CD4-positive, alpha-beta T cell treated with Interleukin-21 for 1 hour (primary cell): ENCODE results near the gene ORMDL2.
"Not testable (repeated sequence)": the region's sequence is repeated elsewhere in the genome, so short reads cannot be mapped to it uniquely, and the experiment has no call there.

Source experiments
- DNase-seq: peaks from one replicate; pipeline ENCODE4 v3.0.0-alpha.2; 2020

Gene ORMDL2

DNA sequence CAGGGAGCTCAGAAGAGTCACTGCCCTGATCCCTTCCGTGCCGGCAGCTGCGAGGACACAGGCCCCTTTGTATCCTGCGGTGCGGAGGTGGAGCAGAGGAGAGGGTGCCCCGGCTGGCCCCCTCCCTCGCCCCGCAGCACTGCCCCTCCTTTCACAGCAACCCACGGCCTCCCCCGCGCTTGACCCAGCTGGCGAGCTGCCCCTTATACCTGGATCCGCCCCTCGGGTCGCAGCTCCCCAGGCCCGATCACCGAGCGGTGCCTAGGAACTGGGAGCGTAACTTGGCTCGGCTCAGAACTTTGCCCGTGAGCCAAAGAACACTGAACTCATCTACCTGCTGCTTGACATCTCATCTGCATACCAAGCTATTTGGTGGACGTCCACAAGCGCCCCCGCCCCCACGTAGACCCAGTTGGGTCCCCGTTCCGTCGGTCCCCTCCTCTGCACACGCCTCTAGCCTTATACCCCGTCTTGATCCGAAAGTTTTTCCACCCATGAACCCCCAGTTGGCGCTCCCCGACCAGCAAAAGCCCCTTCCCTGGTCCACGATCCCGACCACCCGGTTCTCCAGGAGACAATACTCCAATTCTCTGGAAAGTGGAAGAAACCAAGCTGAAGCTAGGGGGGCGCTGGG lies 12.2 kb downstream of the ORMDL2 start:
- DNase-seq, result peak; percentile 29

DNA sequence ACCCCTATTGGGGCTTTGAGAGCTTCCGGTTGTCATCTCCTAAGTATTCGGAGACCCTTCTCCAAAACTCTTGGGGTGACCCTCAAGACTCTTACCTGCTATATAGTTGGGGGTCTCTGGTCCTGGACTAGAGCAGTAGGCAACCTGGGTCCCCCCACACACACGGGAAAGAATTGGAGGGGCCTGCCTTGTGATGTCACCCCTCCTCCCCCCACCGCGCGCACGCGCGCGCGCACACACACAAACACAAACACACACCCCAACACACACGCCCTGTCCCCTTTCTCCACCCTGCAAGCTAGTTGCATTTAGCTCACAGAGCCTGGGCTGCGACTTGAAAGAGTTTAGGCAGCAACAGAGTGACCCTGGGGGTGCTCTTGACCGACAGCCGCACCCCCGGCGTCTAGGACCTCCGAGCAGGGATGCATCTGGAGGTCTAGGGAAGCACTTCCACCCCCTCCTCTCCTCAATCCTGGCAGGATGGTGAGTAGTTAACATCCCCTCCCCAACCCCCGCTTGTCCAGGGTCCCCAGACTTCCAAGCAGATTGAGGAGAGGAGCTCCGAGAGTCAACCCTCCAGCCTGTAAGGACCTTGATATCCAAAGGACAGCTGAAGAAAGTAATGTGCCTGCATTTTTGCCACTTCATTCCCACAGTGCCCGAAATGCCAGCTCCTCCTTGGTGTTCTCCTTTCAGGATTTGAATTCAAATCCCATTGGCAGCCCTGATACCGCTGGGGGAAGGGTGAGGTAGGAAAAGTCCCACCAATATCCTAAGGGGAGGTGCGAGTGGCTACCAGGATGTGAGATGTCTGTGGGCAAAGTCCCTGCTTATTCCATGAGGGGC lies 13.0 kb downstream of the ORMDL2 start:
- peak; percentile 62 for DNase-seq

DNA sequence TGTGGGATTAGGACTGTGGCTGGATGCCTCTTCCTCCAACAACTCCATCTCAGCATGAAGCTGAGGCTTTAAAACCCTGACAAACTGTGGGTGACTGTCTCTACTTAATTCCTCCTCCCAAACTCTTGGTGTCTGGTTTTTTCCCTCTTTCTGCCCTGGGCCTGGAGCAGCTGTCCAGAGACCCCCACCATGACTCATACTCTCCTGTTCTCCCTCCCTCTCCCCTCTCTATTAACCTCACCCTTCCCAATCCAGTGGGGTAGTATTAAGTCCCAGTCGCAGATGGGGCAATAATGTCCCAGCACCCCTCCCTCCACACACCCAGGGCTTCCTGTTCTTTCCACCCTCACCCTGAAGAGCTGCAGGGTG lies 13.6 kb downstream of the ORMDL2 start:
- DNase-seq, result no peak

DNA sequence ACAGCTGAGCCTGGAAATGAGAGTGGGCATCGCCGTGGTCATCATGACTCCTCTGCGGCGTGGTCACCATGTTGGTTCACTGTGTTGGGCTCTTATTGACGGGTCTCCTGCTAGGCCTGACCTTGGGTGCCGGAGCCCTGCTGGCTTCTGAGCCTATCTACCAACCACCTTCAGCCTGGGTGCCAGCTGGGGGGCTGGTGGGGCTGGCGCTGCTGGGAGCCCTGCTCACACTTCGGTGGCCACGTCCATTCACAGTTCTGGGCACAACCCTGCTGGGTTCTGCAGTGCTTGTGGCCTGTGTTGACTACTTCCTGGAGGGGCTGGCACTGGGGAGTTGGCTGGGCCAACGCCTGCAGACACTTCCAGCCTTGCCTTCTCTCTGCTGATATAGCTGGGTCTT lies 15.2 kb downstream of the ORMDL2 start:
- DNase-seq, result no peak

DNA sequence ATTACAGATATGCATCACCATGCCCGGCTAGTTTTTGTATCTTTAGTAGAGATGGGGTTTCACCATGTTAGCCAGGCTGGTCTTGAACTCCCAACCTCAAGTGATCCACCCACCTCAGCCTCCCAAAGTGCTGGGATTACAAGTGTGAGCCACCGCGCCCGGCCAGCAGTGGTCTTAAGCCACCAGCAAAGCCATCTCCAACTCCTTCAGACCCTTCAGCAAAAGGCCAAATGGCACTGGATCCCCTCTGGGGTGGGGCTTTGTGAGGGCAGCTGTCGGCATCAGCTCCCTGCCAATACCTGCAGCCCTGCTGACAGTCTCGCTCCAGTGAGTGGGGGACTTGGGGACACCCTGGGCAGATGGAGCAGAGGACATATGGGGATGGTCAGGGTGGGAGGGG lies 16.6 kb downstream of the ORMDL2 start:
- not testable (repeated sequence) for DNase-seq

DNA sequence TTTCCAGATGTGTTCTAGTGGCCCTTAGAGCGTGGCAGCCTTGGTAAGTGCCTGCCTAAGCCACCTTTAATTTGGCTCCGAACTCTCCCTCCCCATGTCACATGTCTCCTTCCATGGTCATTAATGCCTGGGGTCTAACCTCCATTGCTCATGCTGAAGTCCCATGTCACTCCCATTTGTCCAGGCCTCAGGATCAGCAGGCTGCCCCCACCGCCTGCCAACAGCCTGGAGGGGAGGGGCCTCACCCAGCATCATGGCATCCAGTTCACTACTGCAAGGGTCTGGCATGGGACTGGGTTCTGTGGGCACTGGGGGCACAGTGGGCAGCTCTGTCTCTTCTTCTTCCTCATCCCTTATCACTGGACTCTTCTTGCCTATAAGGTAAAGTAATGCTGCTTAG lies 20.5 kb downstream of the ORMDL2 start:
- no peak for DNase-seq

DNA sequence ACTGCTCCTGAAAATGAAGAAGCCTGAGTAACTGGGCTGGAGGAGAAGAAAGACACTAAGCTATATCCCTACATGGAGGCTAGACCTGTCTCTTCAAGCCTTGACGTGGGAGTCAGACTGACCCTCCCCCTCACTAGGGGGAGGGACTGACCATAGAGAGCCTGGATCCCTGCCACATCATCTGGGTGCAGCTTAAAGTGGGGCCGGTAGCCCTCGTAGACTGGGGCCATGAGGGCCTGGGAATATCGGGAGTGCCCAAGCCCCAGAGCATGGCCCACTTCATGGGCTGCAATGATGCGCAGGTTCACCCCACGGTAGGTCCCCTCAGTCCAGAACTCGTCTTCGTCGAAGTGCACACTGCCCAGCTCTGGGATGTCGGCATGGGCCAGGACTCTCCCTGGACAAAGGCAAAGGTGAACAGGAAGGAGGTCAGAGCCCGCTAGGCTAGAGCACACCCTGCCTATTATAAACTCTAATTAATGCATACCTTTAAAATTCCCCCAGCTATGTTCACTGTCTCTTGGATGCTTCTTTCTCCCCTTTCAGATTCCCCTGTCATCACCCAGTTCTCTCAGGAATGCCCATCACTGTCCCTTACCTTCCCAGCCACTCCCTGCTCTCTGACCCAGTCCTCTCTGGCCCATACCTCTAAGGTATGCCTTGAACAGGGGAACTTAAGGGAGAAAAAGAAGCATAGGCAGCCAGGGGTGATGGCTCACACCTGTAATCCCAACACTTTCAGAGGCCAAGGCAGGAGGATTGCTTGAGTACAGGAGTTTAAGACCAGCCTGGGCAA lies 21.7 kb downstream of the ORMDL2 start:
- no peak for DNase-seq

DNA sequence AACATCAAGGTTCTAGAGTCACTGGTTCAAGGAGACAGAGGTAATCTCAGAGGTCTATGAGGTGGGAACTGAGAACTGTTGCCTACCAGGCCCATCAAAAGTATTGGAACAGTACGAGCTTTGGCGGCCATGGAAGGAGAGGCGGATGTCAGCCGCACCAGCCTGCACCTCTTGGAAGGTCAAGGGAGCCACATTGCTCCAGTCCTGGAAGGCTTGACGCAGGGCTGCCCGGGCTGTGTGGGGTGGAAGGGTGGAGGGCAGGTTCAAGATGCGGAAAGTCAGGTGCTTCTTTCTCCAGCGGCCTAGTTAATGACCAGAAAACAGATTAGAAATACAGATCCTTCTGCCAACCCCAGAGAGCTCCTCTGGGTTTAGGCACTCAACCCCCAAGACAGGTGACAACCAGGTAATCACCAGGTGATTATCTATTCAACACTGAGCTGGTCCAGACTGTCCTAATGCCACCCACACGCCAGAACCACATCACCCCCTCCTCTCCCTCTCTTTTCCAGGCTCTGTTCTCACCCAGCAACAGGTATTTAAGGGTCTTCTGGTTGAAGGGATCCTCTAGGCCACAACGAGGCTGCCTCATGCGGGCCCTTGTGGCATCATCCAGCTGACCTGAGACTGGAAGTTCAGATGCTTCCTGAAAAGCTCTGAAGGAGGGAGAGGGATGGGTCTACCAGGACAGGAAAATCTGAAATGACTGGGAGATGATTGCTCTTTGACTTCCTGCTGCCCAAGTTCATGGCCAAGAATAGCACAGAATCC lies 22.9 kb downstream of the ORMDL2 start:
- no peak for DNase-seq

DNA sequence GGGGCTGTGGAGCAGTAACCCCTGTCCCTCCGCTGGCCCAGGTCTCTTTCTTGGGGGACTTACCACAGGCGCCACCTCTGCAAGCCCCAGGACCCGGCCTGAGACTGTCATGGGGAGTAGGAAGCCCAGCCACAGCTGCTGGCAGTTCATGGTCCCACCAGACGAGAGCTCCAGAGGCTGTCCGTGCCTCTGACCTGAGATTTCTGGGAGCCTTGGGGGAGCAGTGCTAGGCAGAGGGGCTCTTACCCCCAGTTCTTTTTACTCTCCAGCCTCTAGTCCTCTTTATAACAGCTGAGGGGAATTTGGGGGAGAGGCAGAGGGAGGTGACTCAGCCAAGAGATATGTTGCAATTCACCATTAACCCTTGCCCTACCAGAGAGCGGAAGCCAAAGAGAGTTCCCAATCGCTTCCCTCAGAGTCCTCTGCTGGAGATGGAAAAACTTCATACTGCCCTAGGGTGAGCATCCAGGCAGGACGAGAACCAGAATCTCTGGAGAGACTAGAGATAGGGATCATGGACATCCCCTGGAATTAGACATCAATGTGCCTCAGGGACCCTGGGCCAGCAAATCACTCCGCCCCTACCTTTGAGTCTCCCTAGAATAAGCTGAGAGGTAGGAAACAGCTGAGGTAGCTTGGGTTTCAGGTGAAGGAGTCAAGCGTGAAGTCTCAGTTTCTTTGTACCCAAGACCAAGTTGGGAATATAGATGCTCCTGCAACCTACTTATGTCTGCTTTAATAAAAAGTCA lies 25.0 kb downstream of the ORMDL2 start, which contains the start of gene MMP19:
Gene MMP19, minus strand, starts transcription at position 256 of the 749 bp plus-strand sequence. Its CDS starts 106 bp downstream, at position 150.
- DNase-seq, result no peak

DNA sequence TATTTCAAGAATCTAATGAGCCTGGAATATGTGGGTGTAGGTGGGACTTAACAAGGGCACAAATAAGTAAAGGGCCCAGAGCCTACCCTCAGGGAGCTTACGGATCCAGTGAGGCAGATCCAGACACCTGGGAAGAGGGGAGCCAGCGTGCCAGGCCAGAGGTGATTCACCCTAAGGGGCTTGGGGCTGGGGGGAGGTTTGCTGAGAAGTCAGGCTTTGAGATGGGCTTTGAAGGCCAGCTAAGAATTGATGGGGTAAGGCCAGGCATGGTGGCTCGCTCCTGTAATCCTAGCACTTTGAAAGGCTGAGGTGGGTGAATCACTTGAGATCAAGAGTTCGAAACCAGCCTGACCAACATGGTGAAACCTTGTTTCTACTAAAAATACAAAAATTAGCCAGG lies 25.6 kb downstream of the ORMDL2 start:
- no peak for DNase-seq

DNA sequence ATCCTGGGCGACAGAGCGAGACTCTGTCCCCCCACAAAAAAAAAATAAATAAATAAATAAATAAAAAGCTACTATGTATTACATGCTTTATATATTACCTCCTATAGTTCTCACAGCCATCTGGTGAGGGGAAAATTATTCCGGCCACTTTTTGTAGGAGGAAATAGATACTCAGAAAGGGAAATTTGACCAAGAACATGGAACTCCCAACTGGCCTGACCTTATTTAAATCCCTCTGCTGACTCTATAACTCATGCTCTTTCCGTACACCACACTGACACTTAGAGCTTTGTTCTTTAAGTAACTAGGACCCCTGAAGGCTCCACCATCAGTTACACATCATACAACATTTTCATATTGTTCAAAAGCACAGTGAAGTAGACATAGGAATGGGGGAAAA lies 27.1 kb downstream of the ORMDL2 start:
- no peak for DNase-seq

DNA sequence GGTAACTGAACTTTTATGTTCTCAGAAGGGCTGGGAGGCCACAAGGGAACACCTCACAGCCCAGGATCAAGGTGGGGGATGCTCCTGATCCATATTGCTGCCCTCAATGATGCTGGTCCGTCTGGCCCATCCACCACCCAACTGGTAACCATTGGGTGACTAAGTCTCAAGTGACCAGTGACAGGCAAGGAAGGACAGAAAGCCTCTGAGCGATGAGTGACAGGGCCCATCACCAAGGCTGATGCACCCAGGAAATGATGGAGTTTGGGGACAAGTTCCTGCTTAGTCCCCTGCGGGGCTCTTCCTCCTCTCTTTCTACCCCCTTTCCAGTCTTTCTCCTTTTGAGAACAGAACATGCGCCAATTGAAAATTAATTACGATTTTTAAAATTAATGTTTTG lies 27.5 kb downstream of the ORMDL2 start:
- no peak for DNase-seq

DNA sequence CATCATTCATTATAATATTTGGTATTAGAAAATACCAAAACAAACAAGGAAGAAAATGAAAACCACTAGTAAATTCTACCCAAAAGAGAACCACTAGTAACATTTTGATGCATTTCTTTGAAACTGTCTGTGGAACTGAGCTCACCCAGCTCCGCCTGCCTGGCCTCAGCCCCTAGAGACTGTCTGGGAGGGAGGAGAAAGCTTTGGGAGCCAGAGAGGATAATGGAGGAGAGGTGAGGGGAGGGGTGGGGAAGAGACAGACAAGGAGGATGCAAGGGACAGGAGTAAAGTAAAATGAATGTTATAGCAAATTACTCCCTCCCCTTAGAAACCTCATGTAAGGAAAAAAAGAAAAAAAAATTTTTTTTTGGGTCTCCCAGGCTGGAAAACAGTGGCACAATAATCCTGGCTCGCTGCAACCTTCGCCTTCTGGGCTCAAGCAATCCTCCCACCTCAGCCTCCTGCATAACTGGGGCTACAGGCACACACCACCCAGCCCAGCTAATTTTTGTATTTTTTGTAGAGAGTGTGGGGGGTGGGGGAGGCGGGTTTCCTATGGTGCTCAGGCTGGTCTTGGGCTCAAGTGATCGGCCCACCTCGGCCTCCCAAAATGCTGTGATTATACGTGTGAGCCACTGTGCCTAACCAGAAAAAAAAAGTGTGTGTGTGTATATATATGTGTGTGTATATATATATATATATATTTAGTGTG lies 28.1 kb downstream of the ORMDL2 start:
- DNase-seq, result no peak

DNA sequence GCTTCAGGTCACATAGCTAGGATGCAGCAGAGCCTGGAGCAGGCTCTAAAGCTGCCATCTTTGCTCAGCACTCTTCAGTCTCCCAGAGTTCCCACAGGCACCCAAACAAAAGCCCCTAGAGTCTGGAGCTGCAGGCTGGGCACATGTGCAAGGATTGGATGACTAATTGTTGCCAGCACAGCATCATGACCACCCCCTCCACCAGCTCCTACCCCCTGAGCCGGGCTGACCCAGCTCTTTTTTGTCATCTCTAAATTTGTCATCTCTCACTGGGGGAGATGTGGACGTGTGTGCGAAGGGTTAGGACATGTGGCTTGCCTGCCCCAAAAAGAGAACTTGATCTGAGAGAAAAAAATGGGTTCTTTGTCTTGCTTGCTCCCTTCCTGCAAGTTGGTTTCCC lies 29.2 kb downstream of the ORMDL2 start:
- no peak for DNase-seq

DNA sequence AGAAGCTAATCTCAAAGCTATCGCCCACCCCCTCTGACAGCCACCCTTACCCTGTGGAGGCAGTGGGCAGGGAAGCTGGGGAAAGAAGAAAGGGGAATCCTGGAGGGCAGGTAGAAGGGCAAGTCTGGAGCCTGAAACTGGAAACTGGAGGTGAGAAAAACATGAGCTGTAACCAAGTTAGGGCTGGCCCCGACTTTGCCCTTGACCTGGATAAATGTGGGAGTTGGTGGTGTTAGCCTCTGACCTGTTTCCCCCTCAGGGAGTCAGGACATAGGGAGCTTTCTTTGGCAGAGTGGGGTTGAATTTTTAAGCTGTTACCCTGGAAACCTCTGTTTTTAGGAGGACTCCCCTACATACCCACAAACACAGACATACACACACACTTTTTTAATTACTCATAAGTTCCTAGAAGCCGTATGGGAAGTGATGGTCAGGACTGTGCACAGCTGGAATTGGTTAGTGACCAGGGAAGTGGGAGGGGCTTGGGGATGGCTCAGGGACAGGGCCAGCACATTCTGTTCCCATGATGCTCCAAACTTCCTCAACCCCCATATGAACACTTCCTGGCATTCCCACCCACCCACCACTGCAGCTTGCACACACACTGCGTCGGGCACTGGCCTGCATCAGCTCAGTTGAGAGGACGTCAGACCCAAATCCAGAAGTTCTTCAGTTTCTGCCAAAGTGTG lies 29.9 kb downstream of the ORMDL2 start:
- DNase-seq, result peak; percentile 19

DNA sequence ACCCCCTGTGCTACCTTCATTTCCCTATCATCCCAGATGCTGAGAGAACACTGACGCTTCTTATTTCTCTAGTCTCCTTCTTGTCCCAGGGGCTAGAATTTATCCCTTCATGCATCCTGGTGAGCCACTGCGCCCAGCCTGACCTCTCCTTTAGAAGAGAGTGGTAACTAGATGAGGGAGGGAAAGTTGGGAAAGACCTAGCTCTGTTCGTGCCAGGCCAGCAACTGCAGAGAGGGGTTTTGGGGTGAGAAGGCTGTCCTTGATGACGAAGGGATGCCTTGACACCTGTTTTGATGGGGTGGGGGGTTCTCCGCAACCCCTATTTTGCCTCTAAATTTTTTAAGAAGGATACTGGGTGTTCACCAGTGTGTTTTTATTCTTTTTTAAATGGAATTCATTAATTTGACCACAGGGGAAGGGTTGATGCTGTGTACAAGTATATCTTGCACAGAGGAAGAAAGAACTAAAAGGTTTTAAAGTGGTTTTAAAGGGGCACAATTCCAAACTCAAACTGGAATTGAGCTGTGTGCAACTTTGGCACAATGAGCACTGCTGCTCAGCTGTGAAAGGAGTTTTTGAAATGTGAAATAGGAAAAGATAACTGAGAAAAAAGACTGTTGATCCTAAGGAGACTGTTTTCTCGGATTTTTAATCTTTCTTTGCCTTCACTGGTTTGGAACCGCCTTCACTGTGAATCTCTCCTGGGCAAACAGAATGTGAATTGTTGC lies 31.9 kb downstream of the ORMDL2 start:
- DNase-seq, result no peak

DNA sequence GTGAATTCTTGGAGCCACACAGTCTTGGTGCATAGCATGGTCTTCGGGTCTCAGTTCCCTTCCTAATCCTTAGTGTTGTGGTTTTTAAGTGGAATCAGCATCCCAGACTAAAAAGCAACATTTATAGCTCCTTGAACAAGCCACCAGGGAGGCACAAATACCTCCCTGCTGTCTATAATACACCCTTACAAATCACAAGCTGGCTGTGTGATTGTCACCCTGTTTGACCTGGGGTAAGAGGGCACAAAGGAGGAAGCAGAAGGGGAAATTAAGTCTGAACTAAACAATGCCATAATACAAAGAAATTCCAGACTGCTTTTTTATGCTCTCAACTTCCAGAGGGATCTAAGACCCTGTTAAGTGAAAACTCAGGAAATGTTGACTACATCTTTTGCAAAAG lies 32.6 kb downstream of the ORMDL2 start:
- DNase-seq, result no peak

DNA sequence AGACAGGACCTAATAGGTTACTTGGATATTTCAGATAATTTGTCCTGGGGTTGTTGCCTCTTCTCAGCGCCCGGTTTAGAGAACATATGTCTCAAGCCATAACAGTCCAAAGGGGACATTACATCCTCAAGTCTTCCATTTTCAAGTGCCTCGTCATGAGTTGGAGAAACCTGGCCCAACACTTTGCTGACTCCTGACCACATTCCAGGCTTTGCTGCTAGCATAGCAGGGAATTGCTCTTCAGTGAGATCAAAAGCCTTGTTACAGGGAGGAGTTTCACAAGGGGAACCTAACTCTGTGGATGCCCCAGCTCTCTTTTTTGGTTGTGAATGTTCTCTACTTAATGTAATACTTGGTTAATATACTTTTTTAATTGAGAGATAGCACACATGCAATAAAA lies 33.1 kb downstream of the ORMDL2 start:
- DNase-seq, result no peak

DNA sequence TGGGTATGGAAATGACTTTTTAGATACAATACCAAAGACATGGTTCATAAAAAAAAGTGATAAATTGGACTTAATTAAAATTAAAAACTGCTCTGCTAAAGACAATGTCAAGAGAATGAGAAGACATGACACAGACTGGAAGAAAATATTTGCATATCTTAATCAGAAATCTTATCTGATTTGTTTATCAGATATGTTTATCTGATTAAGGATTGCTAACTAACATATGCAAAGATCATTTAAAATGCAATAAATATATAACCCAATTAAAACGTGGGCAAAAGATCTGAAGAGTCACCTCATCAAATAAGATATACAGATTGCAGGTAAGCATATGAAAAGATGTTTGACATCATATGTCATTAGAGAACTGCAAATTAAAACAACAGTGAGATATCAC lies 34.9 kb downstream of the ORMDL2 start:
- DNase-seq, result no peak

DNA sequence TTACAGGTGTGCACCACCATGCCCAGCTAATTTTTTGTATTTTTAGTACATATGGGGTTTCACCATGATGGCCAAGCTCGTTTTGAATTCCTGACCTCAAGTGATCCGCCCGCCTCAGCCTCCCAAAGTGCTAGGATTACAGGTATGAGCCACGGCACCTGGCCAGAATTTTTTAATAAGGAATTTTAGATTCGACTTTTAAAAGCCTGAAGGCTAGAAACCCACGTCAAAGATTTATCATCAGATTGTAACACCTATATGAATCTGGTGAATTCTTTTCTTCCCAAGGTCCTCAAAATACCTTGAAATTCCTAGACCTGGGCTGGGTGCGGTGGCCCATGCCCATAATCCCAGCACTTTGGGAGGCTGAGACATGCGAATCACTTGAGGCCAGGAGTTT lies 43.6 kb downstream of the ORMDL2 start:
- DNase-seq, result no peak
